GM21367 (cell line): Measurements from ENCODE around the gene RHOB.
"Not testable (repeated sequence)": the region's sequence is repeated elsewhere in the genome, so short reads cannot be mapped to it uniquely, and the experiment has no call there.

Source experiments
- ATAC-seq: cut with Tn5 transposase; IDR thresholded peaks from one replicate; pipeline ENCODE4 v1.9.1; 2021; ENCODE audit not compliant: unreplicated experiment

The RHOB gene

DNA sequence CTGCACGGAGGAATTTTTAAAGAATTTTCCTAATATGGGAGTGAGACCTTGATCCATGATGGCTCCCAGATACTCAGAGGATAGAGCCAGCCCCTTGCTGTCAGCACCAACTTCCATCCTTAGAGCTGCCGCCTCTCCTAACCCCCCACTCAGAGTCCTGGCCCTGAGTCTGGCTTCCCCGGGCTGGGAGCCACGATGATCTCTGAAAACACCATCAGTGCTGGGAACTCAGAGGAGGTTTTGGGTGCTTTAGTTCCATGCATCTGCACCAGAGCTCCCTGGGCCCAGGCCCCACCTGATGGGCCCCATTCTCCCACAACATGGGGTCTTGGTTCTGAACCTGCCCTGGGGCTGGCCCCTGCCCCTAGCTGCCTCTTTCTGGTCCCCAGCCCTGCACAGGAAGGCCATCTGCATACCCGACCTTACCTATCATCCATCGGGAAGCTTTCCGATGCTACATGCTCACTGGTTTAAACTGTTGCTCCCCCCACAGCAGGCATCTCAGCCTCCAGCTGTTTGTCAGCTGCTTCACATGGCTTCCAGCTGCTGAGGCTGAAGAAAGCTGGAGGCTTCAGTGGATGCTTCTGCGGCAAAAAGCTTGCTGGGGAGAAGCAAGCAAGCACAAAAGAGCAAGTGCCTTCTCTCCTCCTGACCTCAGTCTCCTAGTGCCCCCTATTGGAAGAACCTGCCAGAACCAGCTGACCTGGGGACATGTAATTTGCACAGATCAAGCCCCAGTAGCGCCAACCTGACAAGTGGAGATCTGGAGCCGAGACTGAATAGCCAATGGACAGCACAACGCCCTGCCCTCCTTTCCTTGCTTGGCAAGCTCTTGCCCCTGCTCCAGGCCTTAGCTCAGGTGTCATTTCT lies 24.2 kb upstream of the RHOB start:
- no peak for ATAC-seq

DNA sequence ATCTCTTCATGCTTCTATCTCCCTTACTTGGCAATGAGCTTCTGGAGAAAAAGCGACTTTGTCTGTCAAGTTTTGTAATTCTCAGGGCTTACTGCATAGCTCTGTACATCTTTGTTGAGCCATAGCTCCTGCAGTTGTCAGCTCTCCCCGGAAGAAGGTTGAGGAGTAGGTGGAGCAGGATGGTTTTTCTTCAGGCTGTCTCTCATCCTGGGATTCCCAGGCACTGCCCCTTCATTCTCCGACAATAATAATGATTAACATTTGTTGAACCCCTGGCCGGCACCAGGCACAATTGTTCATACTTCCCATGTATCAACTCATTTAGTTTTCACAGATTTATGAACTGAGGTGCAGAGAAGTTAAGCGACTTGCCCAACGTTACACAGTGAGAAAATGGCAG lies 23.5 kb upstream of the RHOB start:
- ATAC-seq, result no peak

DNA sequence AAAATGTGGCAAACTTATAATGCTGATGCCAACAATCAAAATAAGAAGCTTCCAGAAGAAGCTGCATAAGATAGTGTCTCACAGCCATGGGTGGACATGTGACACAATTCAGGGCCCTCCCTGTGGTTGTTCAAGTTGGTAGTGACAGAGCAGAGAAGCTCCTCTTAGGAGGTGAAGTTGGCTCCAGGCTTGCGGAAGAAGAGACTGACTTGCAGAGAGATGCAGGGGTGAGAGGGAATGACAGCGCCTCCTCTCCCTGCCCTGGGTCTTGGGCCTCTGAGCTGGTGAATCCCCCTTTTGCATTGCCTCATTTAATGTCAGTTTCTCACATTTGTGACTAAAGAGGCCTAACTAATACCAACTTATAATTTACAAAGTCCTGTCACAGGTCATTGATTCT lies 23.0 kb upstream of the RHOB start:
- no peak for ATAC-seq

DNA sequence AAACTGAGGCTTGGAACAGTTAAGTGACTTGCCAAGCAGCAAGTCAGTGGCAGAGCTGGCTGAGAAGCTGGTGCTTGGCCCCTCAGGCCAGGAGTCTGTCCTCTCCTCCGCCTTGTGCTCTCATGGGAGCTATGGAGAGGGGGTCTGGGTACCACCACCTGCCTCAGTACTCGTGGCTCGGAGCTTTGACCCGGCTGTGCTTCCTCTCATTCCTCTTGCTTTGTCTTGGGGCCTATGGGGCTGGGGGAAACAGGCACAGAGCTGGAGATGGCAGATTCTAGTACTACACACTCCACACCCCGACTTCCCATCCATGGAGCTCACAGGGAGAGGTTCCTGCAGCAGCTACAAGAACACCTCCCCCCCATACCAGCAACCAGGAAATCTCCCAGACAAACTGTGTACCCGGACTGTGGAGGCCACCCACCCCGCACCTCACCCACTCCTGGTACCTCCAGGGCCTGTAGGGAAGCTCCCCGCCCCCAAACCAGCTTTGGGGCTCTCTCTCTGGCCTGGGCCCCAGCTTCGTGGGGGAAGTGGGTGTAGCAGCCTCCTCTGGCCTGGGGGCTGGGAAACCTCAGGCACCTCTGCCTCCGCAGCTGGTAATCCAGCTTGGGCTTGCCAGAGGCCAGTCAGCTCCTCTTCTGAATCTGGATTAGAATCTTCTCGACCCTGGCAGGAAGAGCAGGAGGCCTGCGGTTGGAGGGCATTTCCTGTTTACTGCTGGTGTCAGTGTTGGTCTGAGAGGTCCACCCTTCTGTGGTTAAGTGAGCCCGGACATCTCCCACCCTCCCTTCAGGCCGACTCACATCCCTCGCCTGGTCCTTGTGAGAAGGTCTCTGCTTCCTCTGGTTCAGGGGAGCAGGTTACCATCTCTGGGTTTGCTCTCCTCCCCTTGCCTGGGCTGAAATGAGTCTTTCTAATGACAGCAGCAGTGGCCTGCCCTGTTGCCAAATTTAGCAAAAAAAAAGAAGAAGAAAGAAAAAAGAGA lies 22.3 kb upstream of the RHOB start:
- peak; percentile 59 for ATAC-seq

DNA sequence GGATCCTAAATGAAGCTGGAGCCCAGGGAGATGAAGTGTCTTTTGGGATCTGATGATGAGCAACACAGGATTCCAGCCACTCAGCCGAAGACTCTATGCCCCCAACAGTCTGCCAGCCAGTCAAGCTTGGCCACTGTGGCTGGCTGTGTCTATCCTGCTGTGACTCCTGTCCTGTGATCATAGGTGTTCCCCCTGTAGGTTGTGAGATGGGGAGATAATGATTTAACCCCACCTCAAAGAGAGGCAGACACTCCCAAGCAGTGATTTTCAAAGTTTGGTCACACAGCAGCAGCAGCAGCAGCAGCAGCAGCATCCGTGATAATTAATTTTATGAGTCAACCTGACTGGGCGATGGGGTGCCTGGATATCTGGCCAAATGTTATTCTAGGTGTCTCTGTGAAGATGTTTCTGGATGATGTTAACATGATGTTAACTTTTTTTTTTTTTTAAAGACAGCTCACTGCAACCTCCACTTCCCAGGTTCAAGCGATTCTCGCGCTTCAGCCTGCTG lies 21.4 kb upstream of the RHOB start:
- no peak for ATAC-seq

DNA sequence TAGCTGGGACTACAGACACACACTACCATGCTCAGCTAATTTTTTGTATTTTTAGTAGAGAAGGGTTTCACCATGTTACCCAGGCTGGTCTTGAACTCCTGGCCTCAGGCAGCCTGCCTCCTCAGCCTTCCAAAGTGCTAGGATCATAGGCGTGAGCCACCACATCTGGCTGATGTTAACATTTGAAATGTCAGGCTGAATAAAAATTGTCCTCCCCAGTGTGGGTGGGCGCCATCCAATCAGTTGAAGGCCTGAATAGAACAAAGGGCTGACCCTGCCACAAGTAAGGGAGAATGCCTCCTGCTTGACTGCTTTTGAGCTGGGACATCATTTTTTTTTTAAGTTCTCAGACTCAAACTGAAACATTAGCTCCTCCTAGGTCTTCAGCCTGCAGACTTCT lies 21.0 kb upstream of the RHOB start:
- no peak for ATAC-seq

DNA sequence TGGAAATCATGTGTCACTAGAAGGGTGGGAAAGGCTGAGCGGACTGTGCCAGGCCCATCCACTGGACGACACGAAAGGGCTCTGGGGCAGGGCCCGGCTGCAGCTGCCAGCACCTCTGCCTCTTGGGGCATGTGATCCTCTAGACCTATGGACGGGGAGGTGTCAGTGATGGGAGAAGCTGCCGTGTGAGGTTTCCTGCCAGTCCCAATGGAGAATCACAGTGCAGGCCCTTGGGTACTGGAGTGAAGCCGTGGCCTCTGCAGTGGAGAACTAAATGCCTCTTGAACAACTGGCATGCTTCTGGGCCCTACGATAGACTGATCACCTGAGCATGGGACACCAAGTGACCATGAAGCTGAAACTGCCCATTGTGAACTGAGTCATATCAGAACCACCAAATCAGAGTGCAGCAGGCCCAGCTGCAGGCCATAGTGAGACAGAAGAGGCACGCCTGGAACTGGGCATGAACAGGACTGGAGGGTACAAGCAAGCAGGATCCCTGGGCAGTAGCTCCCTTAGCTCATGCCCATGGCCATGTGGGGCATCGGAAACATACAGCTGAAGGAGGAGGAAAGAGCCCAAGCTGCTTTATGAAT lies 18.8 kb upstream of the RHOB start:
- ATAC-seq, result no peak

DNA sequence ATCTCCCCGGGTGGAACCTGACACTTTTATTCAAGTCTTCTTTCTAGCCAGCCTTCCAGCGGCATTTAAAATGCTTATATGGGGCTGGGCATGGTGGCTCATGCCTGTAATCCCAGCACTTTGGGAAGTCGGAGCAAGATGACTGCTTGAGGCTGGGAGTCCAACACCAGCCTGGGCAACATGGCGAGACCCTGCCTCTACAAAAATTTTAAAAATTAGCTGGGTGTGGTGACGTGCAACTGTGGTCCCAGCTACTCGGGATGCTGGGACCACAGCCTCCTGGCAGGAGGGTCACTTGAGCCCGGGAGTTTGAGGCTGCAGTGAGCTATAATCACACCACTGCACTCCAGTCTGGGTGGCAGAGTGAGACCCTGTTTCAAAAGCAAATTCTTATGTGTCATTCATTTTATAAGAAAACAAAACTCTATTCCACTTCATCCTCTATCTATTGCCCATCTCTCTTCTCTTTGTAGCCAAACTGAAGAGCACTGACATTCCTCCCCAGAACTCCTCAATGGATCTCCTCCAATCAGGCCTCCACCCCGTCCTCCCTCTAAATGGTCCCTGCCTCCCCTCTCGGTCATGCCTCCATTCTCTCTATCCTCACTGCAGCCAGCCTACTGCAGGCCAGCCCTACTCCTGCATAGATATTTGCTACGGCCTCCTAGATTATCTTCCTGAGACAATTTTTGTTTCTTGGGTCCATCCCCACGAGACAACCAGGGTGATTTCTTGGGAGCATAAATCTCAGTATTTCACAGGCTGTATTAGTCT lies 18.0 kb upstream of the RHOB start:
- ATAC-seq, result no peak

DNA sequence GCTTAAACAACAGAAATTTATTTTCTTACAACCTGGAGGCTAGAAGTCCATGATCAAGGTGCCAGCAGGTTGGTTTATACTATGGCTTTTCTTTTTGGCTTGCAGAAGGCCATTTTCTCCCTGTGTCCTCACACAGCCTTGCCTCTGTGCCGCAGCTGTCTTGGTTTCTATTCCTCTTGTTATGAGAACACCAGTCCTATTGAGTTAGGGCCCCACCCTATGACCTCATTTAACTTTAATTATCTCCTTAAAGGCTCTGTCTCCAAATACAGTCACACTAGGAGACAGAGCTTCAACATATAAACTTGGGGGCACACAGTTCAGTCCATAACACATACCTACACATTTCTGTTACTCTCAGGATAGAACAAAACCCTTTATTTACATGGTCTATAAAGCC lies 17.3 kb upstream of the RHOB start:
- peak; percentile 68 for ATAC-seq

DNA sequence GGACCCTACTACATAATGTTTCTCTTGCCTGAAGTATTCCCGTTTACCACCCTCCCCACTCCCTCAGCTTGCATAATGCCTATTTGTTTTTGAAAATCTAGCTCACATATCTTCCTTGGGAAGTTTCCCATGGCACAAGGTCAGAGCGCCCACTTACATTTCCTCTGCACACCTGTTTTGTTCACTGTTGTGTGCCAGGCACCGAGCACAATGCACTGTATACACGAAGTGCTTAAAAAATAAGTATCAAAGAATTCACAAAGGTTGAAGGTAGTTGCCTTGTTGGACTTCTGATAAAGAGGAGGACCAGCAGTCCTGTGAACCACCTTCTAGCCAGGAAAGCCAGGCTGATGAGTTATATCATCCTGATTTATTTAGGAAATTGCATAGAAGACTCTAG lies 16.8 kb upstream of the RHOB start:
- ATAC-seq, result no peak

DNA sequence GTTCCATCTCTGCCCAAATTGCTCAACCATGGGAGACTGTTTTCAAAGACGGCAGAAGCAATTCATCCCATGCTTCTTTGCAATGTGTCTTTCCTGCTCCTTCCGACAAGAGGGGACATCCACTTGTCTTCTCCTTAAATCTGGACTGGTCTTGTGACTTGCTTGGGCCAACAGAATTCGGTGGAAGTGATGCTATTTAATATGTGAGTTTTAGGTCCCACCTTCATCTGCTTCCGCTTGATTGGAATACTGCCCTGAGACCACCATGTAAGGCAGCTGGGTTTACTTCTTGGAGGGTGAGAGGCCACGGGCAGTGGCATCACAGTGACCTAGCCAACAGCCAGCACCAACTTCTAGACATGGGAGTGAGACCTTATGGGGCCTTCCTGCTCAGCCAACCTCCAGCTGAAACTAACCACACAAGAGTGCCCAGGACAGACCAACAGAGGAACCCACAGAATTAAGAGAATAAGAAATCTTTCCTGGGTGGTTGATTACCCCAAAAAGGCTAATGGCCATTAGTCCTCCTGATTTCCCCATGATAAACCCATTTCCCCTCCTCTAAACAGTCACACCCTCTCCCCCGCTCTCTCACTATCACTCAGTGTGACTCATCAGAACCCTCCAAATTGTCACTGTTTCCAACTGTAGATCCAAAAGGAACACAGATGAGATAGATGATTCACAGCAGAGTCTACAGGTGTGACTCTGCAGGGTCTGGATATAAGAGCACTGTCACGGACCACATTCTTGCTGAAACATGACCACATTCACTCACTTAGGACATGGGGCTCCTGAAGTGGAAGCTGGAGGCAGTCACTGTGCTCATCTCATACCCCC lies 16.2 kb upstream of the RHOB start:
- no peak for ATAC-seq

DNA sequence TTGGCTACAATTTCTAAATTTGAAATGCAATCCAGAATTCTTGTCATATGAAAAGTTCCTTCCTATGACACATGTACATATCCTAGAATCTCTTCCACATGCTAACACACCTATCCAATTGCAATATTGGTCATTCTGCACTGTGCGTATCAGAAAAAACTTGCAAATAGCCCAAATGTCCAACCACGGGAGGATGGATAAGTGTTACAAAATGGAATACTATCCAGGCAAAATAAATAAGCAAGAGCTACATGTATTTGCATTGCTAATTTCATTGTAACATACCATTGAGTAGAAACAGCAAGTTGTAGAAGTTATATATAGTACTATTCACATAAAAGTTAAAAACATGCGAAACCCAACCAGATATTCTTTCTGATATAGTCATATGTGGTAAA lies 15.6 kb upstream of the RHOB start:
- no peak for ATAC-seq

DNA sequence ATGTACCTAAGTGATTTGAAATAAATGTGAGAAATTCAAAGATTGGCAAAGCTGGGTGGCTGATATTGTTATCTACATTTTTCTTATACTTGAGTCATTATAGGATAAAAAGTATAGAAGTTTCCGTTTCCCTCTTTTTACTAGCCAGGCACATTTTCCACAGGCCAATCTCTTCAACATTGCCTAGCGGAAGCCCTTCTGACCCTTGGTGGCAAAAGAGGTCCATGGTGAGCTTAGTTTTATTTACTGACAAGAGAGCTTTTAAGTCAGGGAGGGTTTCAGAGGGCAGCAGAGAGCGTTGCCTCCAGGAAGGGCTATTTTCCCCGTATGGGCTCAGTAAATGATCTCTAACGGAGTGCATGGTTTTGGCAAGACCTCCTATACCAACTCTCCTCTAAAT lies 15.1 kb upstream of the RHOB start:
- ATAC-seq, result no peak

DNA sequence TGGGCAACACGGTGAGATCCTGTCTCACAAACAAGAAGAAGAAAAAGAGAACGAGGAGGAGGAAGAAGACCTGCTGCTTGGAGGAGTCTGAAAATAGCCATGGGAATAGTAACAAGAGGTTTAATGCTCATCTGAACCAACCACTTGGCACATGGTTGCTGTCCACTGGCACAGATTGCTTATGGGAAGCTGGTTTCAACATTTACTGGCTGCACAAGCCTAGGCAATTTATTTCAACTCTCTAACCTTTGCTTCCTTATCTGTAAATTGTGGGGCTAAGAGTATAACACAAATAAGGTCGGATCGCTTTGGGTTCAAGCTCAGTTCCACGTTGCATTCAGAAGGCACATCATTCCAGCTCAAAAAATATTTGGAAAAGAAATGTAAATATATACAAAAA lies 14.2 kb upstream of the RHOB start:
- ATAC-seq, result no peak

DNA sequence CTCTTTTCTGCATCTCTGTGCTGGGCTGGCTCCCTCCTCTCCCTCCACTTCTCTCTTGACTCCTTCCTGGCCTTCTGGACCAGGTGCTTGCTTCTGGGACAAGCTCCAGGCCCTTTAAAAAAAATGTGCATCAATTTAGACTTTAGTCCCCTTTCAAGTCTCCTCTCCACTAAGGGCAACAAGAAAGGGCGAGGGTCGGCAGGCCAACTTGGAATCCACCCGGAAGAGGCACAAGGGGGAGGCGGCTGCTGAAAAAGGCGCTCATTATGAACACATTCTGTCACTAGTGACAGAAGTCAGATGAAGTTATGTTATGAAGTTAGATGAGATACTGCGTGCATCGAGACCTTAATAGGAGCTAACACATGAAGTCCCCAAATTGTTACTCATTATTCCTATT lies 13.6 kb upstream of the RHOB start:
- no peak for ATAC-seq

DNA sequence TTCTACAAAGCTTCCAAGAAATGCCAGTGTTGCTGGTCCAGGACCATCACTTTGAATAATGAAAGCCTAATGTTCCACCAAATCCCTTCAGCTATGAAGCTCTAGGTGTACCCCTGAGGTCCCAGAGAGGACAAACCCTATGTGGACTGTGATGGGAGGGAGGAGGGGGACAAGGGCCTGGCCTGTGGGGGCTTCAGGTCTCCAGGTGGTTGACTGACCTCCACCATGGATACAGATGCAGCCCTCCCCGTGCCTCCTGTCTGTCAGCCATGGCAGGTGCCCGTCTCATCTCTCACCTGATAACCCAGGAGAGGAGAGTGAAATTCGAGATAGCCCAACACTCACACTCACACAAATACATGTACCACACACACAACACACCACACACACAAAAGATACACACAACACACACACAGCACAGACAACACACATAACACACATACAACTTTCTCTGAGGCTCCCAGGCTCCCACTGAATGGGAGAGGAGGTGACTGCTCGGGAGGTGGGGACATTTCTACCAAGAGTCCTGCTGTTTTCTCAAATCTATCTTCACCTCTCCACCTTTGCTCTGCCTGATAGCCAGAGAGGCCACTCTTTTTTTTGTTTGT lies 12.8 kb upstream of the RHOB start:
- ATAC-seq, result no peak

DNA sequence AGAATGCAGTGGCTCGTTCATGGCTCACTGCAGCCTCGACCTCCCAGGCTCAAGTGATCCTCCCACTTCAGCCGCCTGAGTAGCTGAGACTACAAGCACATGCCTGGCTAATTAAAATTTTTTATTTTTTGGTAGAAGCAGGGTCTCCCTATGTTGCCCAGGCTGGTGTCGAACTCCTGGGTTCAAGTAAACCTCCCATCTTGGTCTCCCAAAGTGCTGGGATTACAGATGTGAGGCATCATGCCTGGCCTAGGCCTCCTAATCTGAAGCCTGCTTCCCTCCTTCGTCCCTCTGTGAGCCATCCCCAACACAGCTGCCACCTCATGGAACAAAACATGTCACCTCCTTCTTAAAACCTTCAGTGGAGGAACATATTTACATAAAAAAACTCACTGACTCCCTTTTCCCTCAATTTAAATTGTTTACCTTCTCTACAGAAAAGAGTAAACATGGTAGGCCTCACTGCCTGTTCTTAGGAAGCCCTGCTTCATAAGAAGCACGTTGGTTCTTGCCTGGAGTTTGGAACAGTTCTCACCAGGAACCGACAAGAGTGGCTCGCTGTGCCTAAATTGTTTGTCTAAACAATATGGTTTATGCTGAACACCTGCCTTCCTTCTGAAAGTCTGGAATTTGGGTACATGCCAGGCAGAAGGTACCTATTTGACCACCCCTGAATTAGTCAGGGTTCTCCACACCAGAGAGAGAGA lies 12.1 kb upstream of the RHOB start:
- ATAC-seq, result no peak

DNA sequence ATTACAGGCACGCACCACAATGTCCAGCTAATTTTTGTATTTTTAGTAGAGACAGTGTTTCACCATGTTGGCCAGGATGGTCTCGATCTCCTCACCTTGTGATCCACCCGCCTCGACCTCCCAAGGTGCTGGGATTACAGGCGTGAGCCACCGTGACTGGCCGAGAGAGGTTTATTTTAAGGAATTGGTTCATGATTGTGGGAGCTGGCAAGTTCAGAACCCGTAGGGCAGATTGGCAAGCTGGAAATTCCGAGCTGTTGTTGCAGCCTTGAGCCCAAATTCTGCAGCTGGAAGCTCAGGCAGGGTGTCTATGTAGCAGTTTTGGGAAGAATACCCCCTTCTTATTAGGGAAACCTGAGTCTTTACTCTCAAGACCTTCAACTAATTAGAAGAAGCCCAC lies 11.4 kb upstream of the RHOB start:
- not testable (repeated sequence) for ATAC-seq
